Mucosa of rectum (tissue), 2 donors: ENCODE data around the gene UBL7.

Experiments used
- H3K27ac ChIP-seq, 2 donors: one replicate each; pipeline ENCODE4 v1.7.0; 2013; ENCODE audit warnings: inconsistent platforms in 2 of 2, low read depth in 2 of 2, low read length in 2 of 2
- H3K27me3 ChIP-seq, 2 donors: one replicate each; pipeline ENCODE4 v1.7.0; 2013; ENCODE audit warnings: low read length in 2 of 2; ENCODE audit not compliant: control insufficient read depth in 2 of 2, insufficient read depth in 2 of 2
- H3K36me3 ChIP-seq, 2 donors: one replicate each; pipeline ENCODE4 v1.7.0; 2013; ENCODE audit warnings: low read length in 2 of 2; ENCODE audit not compliant: control insufficient read depth in 2 of 2, insufficient read depth in 2 of 2
- H3K4me1 ChIP-seq, 2 donors: one replicate each; pipeline ENCODE4 v1.7.0; 2013; ENCODE audit warnings: low read length in 2 of 2, mild to moderate bottlenecking in 1 of 2; ENCODE audit not compliant: control insufficient read depth in 2 of 2, insufficient read depth in 2 of 2
- H3K4me3 ChIP-seq, 2 donors: one replicate each; pipeline ENCODE4 v1.7.0; 2013; ENCODE audit warnings: low read length in 2 of 2
- H3K9ac ChIP-seq, 2 donors: one replicate each; pipeline ENCODE4 v1.7.0; 2013; ENCODE audit warnings: low read length in 2 of 2, low read depth in 1 of 2, mild to moderate bottlenecking in 1 of 2
- H3K9me3 ChIP-seq, 2 donors: one replicate each; pipeline ENCODE4 v1.7.0; 2013; ENCODE audit warnings: low read length in 2 of 2; ENCODE audit not compliant: control insufficient read depth in 2 of 2
- donor health status: healthy.
- donor health status: Normal muscosa, but diverticular disease.

The UBL7 gene

GRCh38 chr15:74424901-74425528, 35.9 kb downstream of the UBL7 start:
- peaks cover 3 to 11% of the 10 kb centered on the region in 2 donors for H3K4me1 ChIP-seq
- H3K9ac ChIP-seq = no peak overlapping the region
- no peaks in the 10 kb centered on the region for H3K27me3 ChIP-seq
- H3K27ac ChIP-seq = no peak overlapping the region
- H3K4me3 ChIP-seq = no peak overlapping the region
- H3K9me3 ChIP-seq = no peaks in the 10 kb centered on the region
- H3K36me3 ChIP-seq = no peaks in the 10 kb centered on the region

- Histone ChIP-seq H3K36me3 (no peaks in the 10 kb centered on the region), H3K4me1 (peaks cover 0 to 10% of the 10 kb centered on the region in 2 donors), H3K9ac (no peak overlapping the region), H3K4me3 (no peak overlapping the region), H3K9me3 (no peaks in the 10 kb centered on the region), H3K27ac (no peak overlapping the region), H3K27me3 (no peaks in the 10 kb centered on the region)
Observed at GRCh38 chr15:74423431-74424257, 37.3 kb downstream of the UBL7 start.

- H3K4me1 ChIP-seq = peaks cover 0 to 6% of the 10 kb centered on the region in 2 donors
- H3K9me3 ChIP-seq = no peaks in the 10 kb centered on the region
- H3K4me3 ChIP-seq = no peak overlapping the region
Observed at GRCh38 chr15:74422652-74423430, 38.1 kb downstream of the UBL7 start.

GRCh38 chr15:74422265-74422651, 38.7 kb downstream of the UBL7 start:
- no peaks in the 10 kb centered on the region for H3K36me3 ChIP-seq
- no peaks in the 10 kb centered on the region for H3K9me3 ChIP-seq

More at GRCh38 chr15:74422652-74423430, 38.1 kb downstream of the UBL7 start:
- Histone ChIP-seq H3K27ac (peak overlapping the region in 1 of 2 donors; percentile 4), H3K27me3 (no peaks in the 10 kb centered on the region), H3K36me3 (no peaks in the 10 kb centered on the region), H3K9ac (no peak overlapping the region)

GRCh38 chr15:74421302-74422245, 39.4 kb downstream of the UBL7 start:
- H3K9ac ChIP-seq = no peak overlapping the region
- H3K27me3 ChIP-seq = no peaks in the 10 kb centered on the region
- H3K9me3 ChIP-seq = no peaks in the 10 kb centered on the region
- H3K36me3 ChIP-seq = no peaks in the 10 kb centered on the region
- no peak overlapping the region for H3K27ac ChIP-seq
- H3K4me3 ChIP-seq = no peak overlapping the region
- H3K4me1 ChIP-seq = peaks cover 0 to 6% of the 10 kb centered on the region in 2 donors

More at GRCh38 chr15:74422265-74422651, 38.7 kb downstream of the UBL7 start:
- H3K27me3 ChIP-seq = no peaks in the 10 kb centered on the region
- no peak overlapping the region for H3K4me3 ChIP-seq
- peak overlapping the region in 1 of 2 donors; percentile 4 for H3K27ac ChIP-seq
- no peak overlapping the region for H3K9ac ChIP-seq
- H3K4me1 ChIP-seq = peaks cover 0 to 6% of the 10 kb centered on the region in 2 donors

GRCh38 chr15:74420193-74420905, 40.6 kb downstream of the UBL7 start:
- no peak overlapping the region for H3K27ac ChIP-seq
- H3K9me3 ChIP-seq = no peaks in the 10 kb centered on the region
- H3K36me3 ChIP-seq = peaks cover 0 to 2% of the 10 kb centered on the region in 2 donors

GRCh38 chr15:74419432-74419831, 41.5 kb downstream of the UBL7 start:
- no peaks in the 10 kb centered on the region for H3K9me3 ChIP-seq
- H3K9ac ChIP-seq = no peak overlapping the region
- peaks cover 0 to 6% of the 10 kb centered on the region in 2 donors for H3K4me1 ChIP-seq
- H3K27ac ChIP-seq = no peak overlapping the region
- no peaks in the 10 kb centered on the region for H3K27me3 ChIP-seq
- H3K36me3 ChIP-seq = peaks cover 0 to 2% of the 10 kb centered on the region in 2 donors
- H3K4me3 ChIP-seq = no peak overlapping the region

More at GRCh38 chr15:74420193-74420905, 40.6 kb downstream of the UBL7 start:
- Histone ChIP-seq H3K4me3 (no peak overlapping the region), H3K9ac (no peak overlapping the region), H3K27me3 (no peaks in the 10 kb centered on the region), H3K4me1 (peaks cover 0 to 6% of the 10 kb centered on the region in 2 donors)

GRCh38 chr15:74418575-74419338, 42.2 kb downstream of the UBL7 start:
- Histone ChIP-seq H3K27ac (no peak overlapping the region), H3K9me3 (no peaks in the 10 kb centered on the region), H3K4me3 (no peak overlapping the region), H3K4me1 (peaks cover 0 to 6% of the 10 kb centered on the region in 2 donors), H3K27me3 (no peaks in the 10 kb centered on the region), H3K9ac (no peak overlapping the region), H3K36me3 (peaks cover 0 to 2% of the 10 kb centered on the region in 2 donors)
